Measurements from ENCODE around the gene NEK6. TPM values are rescaled to one million over a fixed set of nuclear protein-coding genes. Genes with fewer than 3 reads are reported as not detected.

Gene NEK6
- 40.2 TPM for total RNA-seq

DNA sequence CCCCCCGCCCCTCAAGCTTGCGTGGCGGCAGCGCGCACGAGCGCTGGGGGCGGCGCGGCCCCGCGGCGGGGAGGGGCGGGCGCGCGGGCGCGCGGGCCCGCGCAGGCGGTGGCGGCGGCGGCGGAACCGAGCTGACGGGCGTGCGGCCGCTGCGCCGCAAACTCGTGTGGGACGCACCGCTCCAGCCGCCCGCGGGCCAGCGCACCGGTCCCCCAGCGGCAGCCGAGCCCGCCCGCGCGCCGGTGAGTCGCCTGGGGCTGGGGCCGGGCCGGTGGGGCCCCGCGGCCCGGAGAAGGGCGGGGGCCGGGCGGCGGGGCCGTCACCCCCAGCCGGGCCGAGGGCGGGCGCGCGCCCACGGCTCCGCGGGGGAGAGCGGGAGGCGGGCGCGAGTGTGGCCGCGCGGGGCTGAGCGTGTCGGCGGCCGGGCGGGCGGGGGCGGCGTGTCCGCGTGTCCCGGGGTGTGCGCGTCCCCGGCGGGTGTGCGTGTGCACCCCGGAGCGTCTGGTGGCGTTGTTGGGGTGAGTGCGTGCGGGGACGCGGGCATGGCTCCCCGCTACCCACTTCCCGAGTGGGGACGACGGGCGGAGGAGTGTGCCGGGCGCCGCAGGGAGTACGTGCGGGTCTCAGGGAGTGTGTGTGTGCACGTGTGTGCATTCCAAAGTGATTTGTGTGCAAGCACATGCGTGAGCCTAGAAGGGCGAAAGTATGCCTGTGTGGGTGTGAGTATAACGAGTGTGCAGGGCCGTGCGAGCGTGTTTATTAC, at the start of gene NEK6:
Gene NEK6, plus strand, starts transcription at position 106 of the 763 bp plus-strand sequence. CDS start 44,016 bp downstream, outside the sequence.

Other genes with a start within 250 kb of the NEK6 start
- 0.12 TPM for gene LHX2, start 246.2 kb upstream of the NEK6 start, total RNA-seq
- gene PSMB7, start 157.5 kb downstream of the NEK6 start, total RNA-seq = 124 TPM
- gene ADGRD2, start 192.5 kb downstream of the NEK6 start, total RNA-seq = not detected
- 0.12 TPM for gene NR5A1, start 249.4 kb downstream of the NEK6 start, total RNA-seq